Stimulated activated CD8-positive, alpha-beta memory T cell treated with anti-CD3 and anti-CD28 coated beads, Interleukin-2, amount 100 ng/mL, for 1 hour (primary cell): ENCODE results near the gene STK39.

ENCODE experiments used
- DNase-seq, 2 donors: peaks; one replicate each; pipeline ENCODE4 v3.0.0-alpha.2; 2020; ENCODE audit warnings: low read depth in 2 of 2

STK39 gene

DNA sequence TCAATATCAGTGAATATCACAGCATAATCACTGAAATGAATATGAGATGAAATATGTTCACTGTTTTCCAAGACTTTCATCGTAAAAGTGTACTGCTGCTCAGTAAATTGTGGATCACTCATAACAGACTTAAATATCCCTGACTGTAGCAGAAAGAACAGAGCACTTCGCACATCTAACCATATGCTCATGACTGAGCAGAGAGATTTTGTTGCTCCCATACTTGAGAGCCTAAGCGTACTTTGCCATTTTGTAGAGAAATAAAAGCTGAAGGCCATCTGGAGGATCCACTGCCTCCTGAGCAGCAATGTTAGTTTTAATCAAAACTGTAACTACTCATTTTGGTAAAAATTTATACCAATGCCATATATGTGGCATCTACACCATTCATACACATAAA is 243.5 kb downstream of the STK39 start:
- DNase-seq, result no peak

- no peak for DNase-seq
Measured at GRCh38 chr2:168002021-168002553, 245.3 kb downstream of the STK39 start.

- no peak for DNase-seq
Measured at GRCh38 chr2:167992278-167992677, 255.1 kb downstream of the STK39 start.

- no peak for DNase-seq
Measured at GRCh38 chr2:167990062-167990461, 257.3 kb downstream of the STK39 start.

- no peak for DNase-seq
Measured at GRCh38 chr2:167988296-167988695, 259.1 kb downstream of the STK39 start.

- no peak for DNase-seq
Measured at GRCh38 chr2:167987558-167987957, 259.8 kb downstream of the STK39 start.

DNA sequence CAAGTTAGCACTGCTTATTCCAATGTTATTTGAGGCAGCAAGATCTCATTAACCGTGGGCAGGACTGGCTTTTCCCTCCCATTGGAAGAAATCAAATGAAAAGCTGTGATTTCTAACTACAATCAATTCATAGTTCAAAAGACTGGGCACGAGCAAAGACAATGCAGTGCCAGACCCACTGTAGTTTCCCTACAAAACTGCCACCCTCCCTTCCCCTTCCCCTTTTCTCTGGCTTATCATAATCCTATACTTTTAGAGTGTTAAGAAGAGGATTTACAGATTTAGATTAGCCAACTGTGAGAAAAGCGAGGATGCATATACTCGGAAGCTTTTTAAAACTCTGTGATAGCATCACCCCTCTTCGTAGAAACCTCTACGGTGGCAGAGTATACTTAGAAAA is 260.4 kb downstream of the STK39 start:
- DNase-seq, result no peak

- DNase-seq, result no peak
Measured at GRCh38 chr2:167986223-167986622, 261.2 kb downstream of the STK39 start.

- DNase-seq, result no peak
Measured at GRCh38 chr2:167981945-167982344, 265.4 kb downstream of the STK39 start.

DNA sequence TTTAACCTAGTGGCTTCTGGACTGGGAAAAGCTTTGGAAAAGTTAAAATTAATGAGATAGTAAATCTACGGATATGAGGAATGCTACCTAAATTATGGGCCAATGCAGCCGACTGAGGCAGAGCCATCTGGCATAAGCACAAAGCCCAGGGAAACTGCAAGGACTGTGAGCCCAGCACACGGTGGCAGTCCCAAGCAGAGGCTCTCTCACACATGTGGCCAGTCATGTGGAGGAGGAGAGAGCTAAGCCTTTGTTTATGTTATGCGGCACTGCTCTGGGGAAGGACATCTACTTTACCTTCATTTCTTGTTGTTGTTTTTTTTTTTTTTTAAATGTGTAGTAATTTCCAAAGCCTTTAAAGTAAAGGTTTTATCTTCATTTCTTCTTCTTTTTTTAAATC is 267.0 kb downstream of the STK39 start:
- no peak for DNase-seq

GRCh38 chr2:167972746-167973145 is 274.6 kb downstream of the STK39 start:
- DNase-seq, result no peak

GRCh38 chr2:167972020-167972419 is 275.4 kb downstream of the STK39 start:
- no peak for DNase-seq

DNA sequence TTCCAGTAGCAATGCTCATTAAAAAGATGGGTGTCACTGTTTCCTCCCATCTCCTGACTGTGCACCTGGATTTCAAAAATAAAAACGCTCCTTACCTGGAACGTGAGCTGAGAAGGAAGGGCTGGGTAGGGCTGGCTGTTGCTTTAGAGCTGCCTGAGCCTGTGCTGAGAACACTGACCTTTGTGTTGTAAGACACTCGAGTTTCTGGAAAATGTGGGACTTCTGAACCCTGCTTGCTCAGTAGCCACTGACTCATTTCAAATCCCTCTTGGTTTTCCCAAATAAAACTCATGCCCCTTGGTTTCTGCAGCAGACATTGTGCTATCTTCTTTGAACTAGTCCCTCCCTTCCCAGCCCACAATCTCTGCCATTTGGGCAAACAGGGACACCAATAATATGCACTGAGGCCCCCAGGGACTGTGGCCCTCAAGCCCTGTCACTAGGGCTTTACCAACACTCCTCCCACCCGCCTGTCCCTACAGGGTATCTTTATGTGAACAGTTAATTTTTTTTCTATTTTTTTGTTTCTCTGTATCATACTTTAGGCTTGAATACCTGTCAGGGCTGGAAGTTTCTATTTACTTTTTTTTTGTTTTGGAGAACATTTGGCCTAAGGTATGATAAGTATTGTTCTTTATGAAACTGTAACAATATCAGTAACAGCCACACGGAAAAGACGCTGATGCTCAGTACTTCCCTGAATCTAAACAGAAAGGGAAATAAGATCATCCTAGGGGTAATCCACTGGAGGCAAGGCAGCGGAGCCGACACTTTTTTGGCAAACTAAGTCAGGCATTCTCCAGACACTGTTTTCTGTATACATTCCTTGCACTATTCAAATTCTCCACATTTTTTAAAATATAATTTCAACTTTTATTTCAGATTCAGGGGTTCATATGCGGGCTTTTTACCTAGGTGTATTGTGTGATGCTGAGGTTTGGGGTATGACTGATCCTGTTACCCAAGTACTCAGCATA is 280.2 kb downstream of the STK39 start:
- DNase-seq, result no peak

GRCh38 chr2:167965907-167966761 is 281.3 kb downstream of the STK39 start:
- DNase-seq, result no peak

DNA sequence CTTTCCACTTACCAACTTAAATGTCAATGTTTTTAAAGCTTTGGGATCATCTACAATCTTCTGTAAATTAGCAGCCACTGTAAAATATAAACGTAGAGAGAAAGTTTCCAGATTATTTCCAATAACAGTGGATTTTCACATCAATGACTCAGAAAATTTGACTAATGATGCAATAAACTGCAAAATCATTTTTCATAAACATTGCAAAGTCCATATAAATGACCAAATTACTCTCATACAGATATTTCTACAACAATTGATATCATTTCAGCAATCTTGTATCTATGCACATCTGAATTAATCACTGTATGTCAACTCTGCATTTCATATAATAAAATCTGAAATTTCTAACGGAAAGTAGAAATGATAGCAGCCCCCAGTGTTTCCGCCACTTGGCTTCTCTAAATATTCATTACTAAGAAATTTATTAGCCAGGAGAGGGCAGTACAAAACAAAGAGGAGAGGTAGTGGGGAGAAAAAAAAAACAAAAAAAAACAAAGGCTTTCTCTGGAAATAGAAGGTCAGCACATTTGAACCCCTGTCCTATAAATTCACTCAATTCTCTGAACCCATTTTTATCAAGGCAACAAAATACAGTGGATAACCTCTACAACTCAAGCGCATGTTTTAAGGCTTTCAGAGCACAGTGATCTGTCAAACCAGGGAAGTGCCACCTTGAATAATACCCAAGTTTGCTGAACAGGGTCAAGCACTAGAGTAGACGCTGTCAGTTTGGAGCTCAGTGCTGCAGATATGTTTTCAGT is 282.6 kb downstream of the STK39 start:
- DNase-seq, result no peak

- no peak for DNase-seq
Measured at GRCh38 chr2:167963899-167964649, 283.3 kb downstream of the STK39 start.

GRCh38 chr2:167962436-167963226 is 284.8 kb downstream of the STK39 start:
- no peak for DNase-seq

DNA sequence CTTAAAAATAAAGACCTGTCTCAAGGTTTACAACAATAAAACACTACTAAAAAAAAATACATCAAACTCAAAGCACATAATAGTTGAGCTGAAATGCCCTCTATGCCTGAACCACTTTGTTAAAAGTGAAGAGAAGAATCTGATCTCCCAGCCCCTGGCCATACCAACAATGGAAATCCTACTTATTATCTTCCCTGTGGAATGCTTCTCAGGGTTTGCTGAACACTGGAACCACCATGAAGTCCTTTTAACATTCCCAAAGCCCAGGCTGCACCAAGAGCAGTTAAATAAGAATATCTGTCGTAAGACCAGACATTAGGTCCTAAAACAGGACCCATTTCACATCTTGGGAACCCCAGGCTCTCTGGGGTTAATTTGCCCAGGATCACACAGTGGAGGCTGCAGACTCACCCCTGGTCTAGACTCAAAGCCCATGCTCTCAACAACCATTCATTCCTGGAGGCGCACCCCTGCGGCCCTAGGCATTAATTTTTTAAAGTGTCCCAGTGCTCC is 285.8 kb downstream of the STK39 start:
- DNase-seq, result no peak

DNA sequence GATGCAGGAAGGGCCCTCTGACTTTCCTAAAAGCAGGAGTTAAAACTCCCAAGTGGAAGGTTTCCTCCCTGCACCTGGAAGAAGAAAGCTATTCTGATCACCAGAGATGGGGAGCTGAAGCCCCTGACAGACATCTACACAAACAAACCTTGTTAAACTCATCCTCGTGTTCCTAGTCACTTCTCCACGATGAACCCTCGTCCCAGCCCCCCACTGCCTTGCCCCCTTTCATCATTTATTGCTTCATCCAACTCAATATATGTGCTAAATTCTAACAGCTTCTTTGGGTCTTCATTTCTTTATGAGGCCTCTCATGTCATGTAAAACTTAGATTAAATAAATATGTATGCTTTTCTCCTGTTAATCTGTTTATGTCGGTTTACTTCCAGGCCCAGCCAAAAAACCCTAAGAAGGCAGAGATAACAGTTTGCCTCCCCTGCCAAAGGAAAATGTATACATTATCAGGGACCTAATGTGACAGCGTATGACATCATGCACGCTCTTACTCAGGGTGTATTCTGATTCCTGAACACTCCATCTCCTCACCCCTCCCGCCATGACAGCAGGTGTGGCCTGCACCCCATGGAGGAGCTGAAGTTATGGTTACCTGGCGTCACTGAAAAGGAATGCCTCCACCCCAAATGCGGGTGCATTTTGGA is 287.2 kb downstream of the STK39 start:
- DNase-seq, result no peak
